B cell (primary cell): ENCODE results near the gene AMFR. TPM values are rescaled to one million over a fixed set of nuclear protein-coding genes. Genes with fewer than 3 reads are reported as not detected.

ENCODE experiments used
- ATAC-seq: fragments of 200-7000 bp; cut with Tn5 transposase; one replicate; pipeline ENCODE4 v1.10.0; 2021; ENCODE audit warnings: low read depth, mild to moderate bottlenecking, moderate number of reproducible peaks, moderate library complexity
- CTCF ChIA-PET: fragments of 350-600 bp; sonication (Branson Sonifier 250); formaldehyde crosslinking; loops from one replicate; lab custom pipeline; 2021; ENCODE audit warnings: antibody characterized with exemption, inconsistent platforms; lab: Charles Lee
- POLR2A ChIA-PET: fragments of 350-600 bp; sonication (Branson Sonifier 250); formaldehyde crosslinking; loops from one replicate; lab custom pipeline; 2021; ENCODE audit warnings: antibody characterized with exemption; lab: Charles Lee
- DNase-seq: peaks from one replicate; pipeline ENCODE4 v3.0.0; 2013
- H2AFZ ChIP-seq: 2 replicates; pipeline ENCODE4 v1.6.1; 2012; ENCODE audit warnings: mild to moderate bottlenecking, low read depth, low read length; ENCODE audit not compliant: insufficient read depth, poor library complexity, severe bottlenecking
- H3K27ac ChIP-seq, 2 donors: 1 replicate in 1 of 2; 2 replicates in 1 of 2; pipeline ENCODE4 v1.5.1; 2012 to 2013; ENCODE audit warnings: low read length in 2 of 2, mild to moderate bottlenecking in 2 of 2, moderate library complexity in 1 of 2
- H3K27me3 ChIP-seq, 4 experiments: fragments of 200-600 bp in 1 of 4; sonication (generic) in 1 of 4; replicated peaks in 1 of 4; 1 replicate in 2 of 4; 2 replicates in 2 of 4; pipeline versions ENCODE4 v1.6.1 to v1.7.0; 2013 to 2016; ENCODE audit warnings: low read length in 3 of 4, mild to moderate bottlenecking in 2 of 4, mixed read lengths in 1 of 4, moderate library complexity in 1 of 4; ENCODE audit not compliant: insufficient read depth in 4 of 4, control insufficient read depth in 3 of 4; ENCODE audit errors: control extremely low read depth in 1 of 4
- H3K36me3 ChIP-seq, 2 experiments: replicated peaks in 1 of 2; 1 replicate in 1 of 2; 2 replicates in 1 of 2; pipeline versions ENCODE4 v1.6.1 to v1.7.1; 2013; ENCODE audit warnings: low read length in 1 of 2; ENCODE audit not compliant: insufficient read depth in 2 of 2, control insufficient read depth in 1 of 2; ENCODE audit errors: control extremely low read depth in 1 of 2, extremely low read depth in 1 of 2
- H3K4me1 ChIP-seq, 2 donors: fragments of 200-600 bp in 1 of 2; sonication (generic) in 1 of 2; 1 replicate in 1 of 2; 2 replicates in 1 of 2; pipeline versions ENCODE4 v1.5.1 to v1.6.1; 2013 to 2017; ENCODE audit warnings: low read length in 2 of 2; ENCODE audit not compliant: control insufficient read depth in 2 of 2, insufficient read depth in 2 of 2
- H3K4me2 ChIP-seq: replicated peaks from 2 replicates; pipeline ENCODE3; 2012; ENCODE audit warnings: mild to moderate bottlenecking, low read depth, low read length; ENCODE audit not compliant: poor library complexity, severe bottlenecking
- H3K4me3 ChIP-seq, 5 experiments: fragments of 200-600 bp in 1 of 5; sonication (generic) in 1 of 5; 1 replicate in 3 of 5; 2 replicates in 2 of 5; pipeline versions ENCODE4 v1.5.1 to v1.7.0; 2011 to 2016; ENCODE audit warnings: low read length in 4 of 5, mild to moderate bottlenecking in 4 of 5, low read depth in 2 of 5, control low read depth in 1 of 5, moderate library complexity in 1 of 5; ENCODE audit not compliant: insufficient read depth in 1 of 5; ENCODE audit errors: control extremely low read depth in 1 of 5, extremely low read depth in 1 of 5
- H3K79me2 ChIP-seq: fragments of 200-600 bp; sonication (generic); one replicate; pipeline ENCODE4 v1.6.0; 2016; ENCODE audit warnings: low read length; ENCODE audit not compliant: control insufficient read depth, insufficient read depth
- H3K9ac ChIP-seq: fragments of 200-600 bp; sonication (generic); 2 replicates; pipeline ENCODE4 v1.6.1; 2017; ENCODE audit warnings: mild to moderate bottlenecking, low read length, moderate library complexity
- H3K9me3 ChIP-seq, 3 donors: one replicate each; pipeline versions ENCODE4 v1.6.1 to v1.7.1; 2013; ENCODE audit warnings: low read length in 2 of 3; ENCODE audit not compliant: control insufficient read depth in 2 of 3, insufficient read depth in 1 of 3; ENCODE audit errors: control extremely low read depth in 1 of 3
- H4K20me1 ChIP-seq: 2 replicates; pipeline ENCODE4 v1.6.0; 2012; ENCODE audit warnings: mild to moderate bottlenecking, low read length; ENCODE audit not compliant: insufficient read depth, control insufficient read depth, poor library complexity, severe bottlenecking
- H3K27ac Mint-ChIP-seq: one replicate; pipeline ENCODE4 v1.8.0; 2021; ENCODE audit warnings: mixed read lengths
- H3K27me3 Mint-ChIP-seq: one replicate; pipeline ENCODE4 v1.8.0; 2021; ENCODE audit warnings: mixed read lengths
- H3K4me1 Mint-ChIP-seq: one replicate; pipeline ENCODE4 v1.8.0; 2021; ENCODE audit warnings: mixed read lengths
- H3K4me3 Mint-ChIP-seq: one replicate; pipeline ENCODE4 v1.8.0; 2021; ENCODE audit warnings: mixed read lengths
- H3K9me3 Mint-ChIP-seq: one replicate; pipeline ENCODE4 v1.8.0; 2022; ENCODE audit warnings: mixed read lengths; ENCODE audit not compliant: insufficient read depth
- EZH2 ChIP-seq: IDR thresholded peaks from 2 replicates; pipeline ENCODE4 v1.6.1; 2012; ENCODE audit warnings: borderline replicate concordance, low read depth, mild to moderate bottlenecking, moderate library complexity, low read length; ENCODE audit not compliant: insufficient read depth, poor library complexity, severe bottlenecking
- WGBS: methylation state at CpG from one replicate; pipeline ENCODE4 v1.1.5; 2013; ENCODE audit warnings: missing lambda C conversion rate; ENCODE audit not compliant: insufficient coverage; 5-methylcytosine and 5-hydroxymethylcytosine counted together
- intact Hi-C: fragments of 100-400 bp; cut with micrococcal nuclease; formaldehyde crosslinking; loops from one replicate; pipeline ENCODE4 v1.10.0; 2022
- polyA plus RNA-seq: library from polyadenylated mRNA; depleted of rRNA; stranded (reverse); fragments of >200 nt; gene quantifications from 2 replicates; pipeline ENCODE4 v1.2.3, GENCODE V29; 2012
- total RNA-seq, 2 donors: library from RNA; stranded (reverse); fragments of 120-200 nt in 1 of 2; gene quantifications; 1 replicate in 1 of 2; 2 replicates in 1 of 2; pipeline versions ENCODE4 v1.2.3 to v1.2.4, GENCODE V29; 2013 to 2022
- TF ChIP-seq, protein P1 (sequence below): fragments of 200-600 bp; IDR thresholded peaks from one replicate; pipeline ENCODE4 v1.8.0; 2022; ENCODE audit warnings: antibody characterized with exemption, mild to moderate bottlenecking

The AMFR gene
- total and polyA plus RNA-seq, 2 donors (not counting 1 experiment from before 2014, with no cell fraction given), result 118 to 225 TPM

DNA sequence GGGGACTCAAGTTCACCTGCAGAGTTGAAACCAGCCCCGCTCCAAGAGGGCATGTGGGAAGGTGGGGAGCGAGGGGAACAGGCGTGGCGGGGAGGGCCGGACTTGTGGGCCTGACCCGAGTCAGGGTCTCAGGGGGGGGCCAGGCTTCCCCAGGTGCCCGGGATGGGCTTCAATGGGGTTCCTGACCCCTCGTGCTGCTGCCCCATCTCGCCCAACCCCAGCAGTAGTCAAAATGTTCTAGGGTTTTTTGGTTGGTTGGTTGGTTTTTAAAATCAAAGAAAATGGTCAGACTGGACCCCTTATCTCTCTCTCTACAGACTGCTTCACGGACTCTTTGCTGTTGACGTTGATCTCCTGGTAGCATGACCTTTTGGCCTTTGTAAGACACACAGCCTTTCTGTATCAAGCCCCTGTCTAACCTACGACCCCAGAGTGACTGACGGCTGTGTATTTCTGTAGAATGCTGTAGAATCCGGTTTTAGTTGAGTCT lies 69.5 kb downstream of the AMFR start:
- WGBS, result 93% methylated on average over 8 of the region's 14 CpGs
- peaks cover 4 to 14% of the 10 kb centered on the region in 2 donors for H3K4me1 ChIP-seq
- Mint-ChIP-seq H3K4me3 (peak overlapping the region; percentile 3), H3K9me3 (no peaks in the 10 kb centered on the region), H3K27me3 (peaks cover 7% of the 10 kb centered on the region), H3K4me1 (peaks cover 21% of the 10 kb centered on the region), H3K27ac (no peak overlapping the region)
- H3K79me2 ChIP-seq, result no peaks in the 10 kb centered on the region
- H3K4me3 ChIP-seq, result no peak overlapping the region
- H2AFZ ChIP-seq, result peak overlapping the region; percentile 61
- H3K4me2 ChIP-seq, result peak overlapping the region; percentile 86
- H3K27ac ChIP-seq, result no peak overlapping the region
- DNase-seq (no peak), ATAC-seq (no peak)
- intact Hi-C loops, result loop anchor here (1.0 kb wide), 1 partner anchor 346 kb away; no protein-coding TSS in a partner anchor
- TF ChIP-seq, protein P1, sequence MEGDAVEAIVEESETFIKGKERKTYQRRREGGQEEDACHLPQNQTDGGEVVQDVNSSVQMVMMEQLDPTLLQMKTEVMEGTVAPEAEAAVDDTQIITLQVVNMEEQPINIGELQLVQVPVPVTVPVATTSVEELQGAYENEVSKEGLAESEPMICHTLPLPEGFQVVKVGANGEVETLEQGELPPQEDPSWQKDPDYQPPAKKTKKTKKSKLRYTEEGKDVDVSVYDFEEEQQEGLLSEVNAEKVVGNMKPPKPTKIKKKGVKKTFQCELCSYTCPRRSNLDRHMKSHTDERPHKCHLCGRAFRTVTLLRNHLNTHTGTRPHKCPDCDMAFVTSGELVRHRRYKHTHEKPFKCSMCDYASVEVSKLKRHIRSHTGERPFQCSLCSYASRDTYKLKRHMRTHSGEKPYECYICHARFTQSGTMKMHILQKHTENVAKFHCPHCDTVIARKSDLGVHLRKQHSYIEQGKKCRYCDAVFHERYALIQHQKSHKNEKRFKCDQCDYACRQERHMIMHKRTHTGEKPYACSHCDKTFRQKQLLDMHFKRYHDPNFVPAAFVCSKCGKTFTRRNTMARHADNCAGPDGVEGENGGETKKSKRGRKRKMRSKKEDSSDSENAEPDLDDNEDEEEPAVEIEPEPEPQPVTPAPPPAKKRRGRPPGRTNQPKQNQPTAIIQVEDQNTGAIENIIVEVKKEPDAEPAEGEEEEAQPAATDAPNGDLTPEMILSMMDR, result no peak
- TF ChIP-seq EZH2, result no peak
- no peaks in the 10 kb centered on the region for H3K27me3 ChIP-seq
- peaks cover 0 to 9% of the 10 kb centered on the region in 2 experiments for H3K36me3 ChIP-seq
- no peaks in the 10 kb centered on the region for H3K9me3 ChIP-seq
- ChIA-PET CTCF (interaction anchor here (0.6 to 1.8 kb wide), 12 partner anchors 9 to 891 kb away, joined by 3 to 11 read pairs (median 4); no protein-coding TSS in a partner anchor), POLR2A (no interaction called here)
- H3K9ac ChIP-seq, result no peak overlapping the region
- no peaks in the 10 kb centered on the region for H4K20me1 ChIP-seq

DNA sequence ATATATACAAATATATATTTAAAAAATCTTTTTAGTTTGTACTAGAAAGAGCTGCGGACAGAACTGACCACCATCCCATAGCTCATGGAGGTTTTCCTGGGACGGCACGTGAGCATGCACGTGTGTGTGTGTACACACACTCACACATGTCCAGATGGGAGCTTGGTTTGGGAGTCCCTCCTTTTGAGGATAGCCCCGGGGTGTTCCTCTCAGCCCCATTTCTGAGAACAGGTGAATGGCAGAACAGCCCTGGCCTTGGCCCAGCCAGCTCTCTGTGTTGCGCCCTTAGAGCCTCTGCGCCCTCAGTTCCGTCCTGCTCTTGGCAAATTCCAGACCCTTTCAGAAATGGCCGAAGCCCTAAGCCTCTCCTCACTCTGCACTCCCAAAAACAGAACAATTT lies 70.1 kb downstream of the AMFR start:
- intact Hi-C loops, result no loop called here
- Histone ChIP-seq H3K4me1 (peaks cover 4 to 14% of the 10 kb centered on the region in 2 donors), H3K9me3 (no peaks in the 10 kb centered on the region), H3K9ac (no peak overlapping the region), H3K27me3 (no peaks in the 10 kb centered on the region), H3K36me3 (peaks cover 0 to 5% of the 10 kb centered on the region in 2 experiments), H4K20me1 (no peaks in the 10 kb centered on the region), H3K4me2 (no peak overlapping the region), H3K27ac (no peak overlapping the region), H3K4me3 (no peak overlapping the region), H2AFZ (no peak overlapping the region), H3K79me2 (no peaks in the 10 kb centered on the region)
- ChIA-PET POLR2A (no interaction called here), CTCF (interaction anchor here (1.2 to 1.8 kb wide), 2 partner anchors 8 to 28 kb away, joined by 3 to 6 read pairs; no protein-coding TSS in a partner anchor)
- H3K9me3 Mint-ChIP-seq, result no peaks in the 10 kb centered on the region
- ATAC-seq (no peak), DNase-seq (no peak)
- peaks cover 21% of the 10 kb centered on the region for H3K4me1 Mint-ChIP-seq
- H3K27me3 Mint-ChIP-seq, result peaks cover 7% of the 10 kb centered on the region
- no peak for TF ChIP-seq EZH2
- TF ChIP-seq, protein P1, result no peak
- WGBS, result 85% methylated on average over 2 of the region's 9 CpGs
- H3K27ac Mint-ChIP-seq, result no peak overlapping the region
- H3K4me3 Mint-ChIP-seq, result no peak overlapping the region
